DMS53 treated with DMSO at 0.1 percent for 48 hours (cell line): ENCODE data around the gene AGO1.
A peak's percentile ranks its signal among the peaks of the same experiment; 100 is the strongest.
"Not testable (repeated sequence)": the region's sequence is repeated elsewhere in the genome, so short reads cannot be mapped to it uniquely, and the experiment has no call there.

ENCODE experiments used
- DNase-seq: peaks from one replicate; lab custom pipeline; 2025; ENCODE audit not compliant: unreplicated experiment; lab: John Stamatoyannopoulos, UW

AGO1 gene

GRCh38 chr1:35914717-35915116, 31.7 kb downstream of the AGO1 start:
- DNase-seq: no peak

GRCh38 chr1:35915693-35916092, 32.7 kb downstream of the AGO1 start:
- DNase-seq: no peak

- DNase-seq: no peak
These were observed 40.8 kb downstream of the AGO1 start for GRCh38 chr1:35923791-35924221.

- DNase-seq: no peak
These were observed 41.8 kb downstream of the AGO1 start for GRCh38 chr1:35924838-35925237.

GRCh38 chr1:35925741-35926140, 42.7 kb downstream of the AGO1 start:
- DNase-seq: no peak

GRCh38 chr1:35927472-35927871, 44.5 kb downstream of the AGO1 start:
- DNase-seq: no peak

GRCh38 chr1:35929730-35930592, 47.0 kb downstream of the AGO1 start:
- peak; percentile 53 for DNase-seq

- peak; percentile 75 for DNase-seq
These were observed 47.8 kb downstream of the AGO1 start, which contains the start of gene AGO3 for GRCh38 chr1:35930593-35931445. Gene AGO3, plus strand, starts transcription at chr1:35931105. Its CDS starts 322 bp downstream, at chr1:35931427.

GRCh38 chr1:35931446-35932157, 48.6 kb downstream of the AGO1 start:
- peak; percentile 29 for DNase-seq

- no peak for DNase-seq
These were observed 49.2 kb downstream of the AGO1 start for GRCh38 chr1:35932158-35932636.

GRCh38 chr1:35932941-35933340, 49.9 kb downstream of the AGO1 start:
- no peak for DNase-seq

GRCh38 chr1:35935442-35936388, 52.7 kb downstream of the AGO1 start:
- no peak for DNase-seq

- no peak for DNase-seq
These were observed 53.8 kb downstream of the AGO1 start for GRCh38 chr1:35936838-35937237.

GRCh38 chr1:35939484-35939883, 56.5 kb downstream of the AGO1 start:
- no peak for DNase-seq

- no peak for DNase-seq
These were observed 62.3 kb downstream of the AGO1 start for GRCh38 chr1:35945327-35945726.

- no peak for DNase-seq
These were observed 64.5 kb downstream of the AGO1 start for GRCh38 chr1:35947547-35947946.

GRCh38 chr1:35958558-35958957, 75.5 kb downstream of the AGO1 start:
- no peak for DNase-seq

- DNase-seq: no peak
These were observed 76.3 kb downstream of the AGO1 start for GRCh38 chr1:35959304-35959703.

GRCh38 chr1:35962952-35963351, 79.9 kb downstream of the AGO1 start:
- DNase-seq: no peak

- not testable (repeated sequence) for DNase-seq
These were observed 81.3 kb downstream of the AGO1 start for GRCh38 chr1:35964277-35964676.
